SW480 (cell line): ENCODE data around the gene LRP1-AS.

Source experiments
- DNase-seq: peaks from one replicate; pipeline ENCODE4 v3.0.0-alpha.2; 2016; ENCODE audit warnings: low spot score

The LRP1-AS gene

GRCh38 chr12:57097554-57097835 lies 49.9 kb downstream of the LRP1-AS start:
- no peak for DNase-seq

GRCh38 chr12:57096748-57097553 lies 50.5 kb downstream of the LRP1-AS start:
- DNase-seq = no peak

GRCh38 chr12:57096099-57096572 lies 51.3 kb downstream of the LRP1-AS start:
- no peak for DNase-seq

- DNase-seq = no peak
Measured at GRCh38 chr12:57095440-57095839, 52.0 kb downstream of the LRP1-AS start.
